C4-2B (cell line): ENCODE measurements around the gene FEN1.

Source experiments
- H3K27ac ChIP-seq: fragments of 450-650 bp; 2 replicates; pipeline ENCODE4 v1.5.1; 2017
- CTCF ChIP-seq: fragments of 450-650 bp; conservative IDR thresholded peaks from 2 replicates; pipeline ENCODE4 v1.5.1; 2017; ENCODE audit warnings: mild to moderate bottlenecking
- ZFX ChIP-seq: fragments of 450-650 bp; IDR thresholded peaks from 2 replicates; pipeline ENCODE4 v1.6.1; 2017

The FEN1 gene

GRCh38 chr11:61747967-61748285 lies 44.8 kb upstream of the FEN1 start:
- TF ChIP-seq CTCF, result peak; percentile 81
- TF ChIP-seq ZFX, result no peak
- no peak overlapping the region for H3K27ac ChIP-seq

- TF ChIP-seq CTCF, result no peak
- no peak for TF ChIP-seq ZFX
- no peak overlapping the region for H3K27ac ChIP-seq
Measured at GRCh38 chr11:61749591-61750217, 43.0 kb upstream of the FEN1 start.

DNA sequence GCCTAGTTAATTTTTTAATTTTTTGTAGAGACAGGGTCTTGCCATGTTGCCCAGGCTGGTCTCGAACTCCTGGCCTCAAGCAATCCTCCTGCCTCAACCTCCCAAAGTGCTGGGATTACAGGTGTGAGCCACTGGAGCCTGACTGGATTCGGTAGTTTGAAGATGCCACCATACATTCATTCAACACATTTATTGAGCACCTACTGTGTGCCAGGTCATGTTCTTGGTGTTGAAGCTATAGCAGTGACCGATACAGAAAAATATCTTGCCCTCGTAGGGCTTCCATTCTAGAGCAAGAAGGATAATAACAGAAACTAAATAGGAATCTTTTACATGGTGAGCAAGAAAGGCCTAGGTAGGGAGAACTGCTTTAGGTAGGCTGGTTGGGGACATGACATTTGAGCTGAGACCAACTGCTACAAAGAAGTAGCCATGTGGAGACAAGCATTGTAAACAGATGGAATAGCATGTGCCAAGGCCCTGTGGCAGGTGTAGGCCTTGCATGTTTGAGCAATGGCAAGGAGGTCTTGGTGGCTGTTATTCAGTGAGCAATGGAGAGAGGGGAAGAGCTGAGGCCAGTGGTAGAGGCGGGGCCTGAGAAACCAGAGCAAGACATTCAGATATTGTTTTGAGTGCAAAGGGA lies 42.0 kb upstream of the FEN1 start:
- no peak for TF ChIP-seq ZFX
- TF ChIP-seq CTCF, result no peak

DNA sequence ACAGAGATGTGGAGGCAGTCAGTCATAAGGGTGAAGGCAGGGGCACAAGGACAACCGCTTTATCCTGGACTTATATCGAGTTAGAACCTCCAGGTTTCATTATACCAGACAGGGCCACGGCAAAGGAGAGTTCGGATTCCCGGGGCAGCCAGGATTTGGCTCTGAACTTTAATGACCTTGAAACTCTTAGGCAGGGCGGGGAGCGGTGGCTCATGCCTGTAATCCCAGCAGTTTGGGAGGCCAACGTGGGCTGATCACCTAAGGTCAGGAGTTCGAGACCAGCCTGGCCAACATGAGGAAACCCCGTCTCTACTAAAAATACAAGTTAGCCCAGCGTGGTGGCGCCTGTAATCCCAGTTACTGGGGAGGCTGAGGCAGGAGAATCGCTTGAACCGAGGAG lies 41.3 kb upstream of the FEN1 start:
- H3K27ac ChIP-seq, result no peak overlapping the region
- TF ChIP-seq ZFX (no peak), CTCF (no peak)

More for the DNA sequence above, 42.0 kb upstream of the FEN1 start:
- H3K27ac ChIP-seq, result no peak overlapping the region

- TF ChIP-seq CTCF (peak; percentile 96), ZFX (no peak)
- no peak within 1 kb of the TSS; the same call in 1 of the 2 replicates for H3K27ac ChIP-seq
Measured at GRCh38 chr11:61752117-61752924, 40.4 kb upstream of the FEN1 start, which contains the start of gene MYRF. MYRF (plus strand) TSS chr11:61752636; CDS start chr11:61752745, 109 bp downstream.

DNA sequence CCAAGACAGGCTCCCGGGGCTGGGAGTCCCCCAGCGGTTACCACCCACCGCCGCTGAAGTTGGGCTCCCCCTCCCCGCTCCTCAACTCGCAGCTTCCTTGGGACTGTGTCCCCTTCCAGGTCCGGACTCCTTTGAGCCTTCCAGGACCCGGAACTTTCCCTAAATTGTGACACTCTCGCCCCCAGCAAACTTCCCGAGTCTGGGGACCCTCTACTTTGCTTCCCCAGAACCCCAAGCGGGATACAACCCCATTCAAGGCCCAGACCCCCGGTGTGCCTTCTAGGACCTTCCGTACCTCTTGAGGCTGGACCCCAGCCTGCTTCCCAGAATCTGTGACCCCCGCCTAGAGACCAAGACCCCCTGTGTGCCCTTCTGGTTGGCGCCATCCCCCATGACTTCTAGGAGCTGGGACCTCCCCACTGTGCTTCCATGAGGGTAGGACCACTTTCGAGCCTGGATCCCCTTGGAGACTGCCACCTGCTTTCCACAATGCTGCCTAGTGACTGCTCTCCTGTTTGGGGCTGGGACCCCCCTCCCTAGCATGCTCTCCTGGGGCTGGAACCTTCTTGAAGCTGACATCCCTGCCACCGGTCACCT lies 39.7 kb upstream of the FEN1 start:
- no peak overlapping the region; the same call in 1 of the 2 replicates for H3K27ac ChIP-seq
- no peak for TF ChIP-seq CTCF
- TF ChIP-seq ZFX, result no peak

- no peak overlapping the region for H3K27ac ChIP-seq
- TF ChIP-seq CTCF, result no peak
- no peak for TF ChIP-seq ZFX
Measured at GRCh38 chr11:61753672-61754071, 39.0 kb upstream of the FEN1 start.
